Measurements from ENCODE around the gene GREM1. TPM values are rescaled to one million over a fixed set of nuclear protein-coding genes. Genes with fewer than 3 reads are reported as not detected.

The GREM1 gene
- total RNA-seq, 1 experiment from 2014 or later: 0.66 TPM

DNA sequence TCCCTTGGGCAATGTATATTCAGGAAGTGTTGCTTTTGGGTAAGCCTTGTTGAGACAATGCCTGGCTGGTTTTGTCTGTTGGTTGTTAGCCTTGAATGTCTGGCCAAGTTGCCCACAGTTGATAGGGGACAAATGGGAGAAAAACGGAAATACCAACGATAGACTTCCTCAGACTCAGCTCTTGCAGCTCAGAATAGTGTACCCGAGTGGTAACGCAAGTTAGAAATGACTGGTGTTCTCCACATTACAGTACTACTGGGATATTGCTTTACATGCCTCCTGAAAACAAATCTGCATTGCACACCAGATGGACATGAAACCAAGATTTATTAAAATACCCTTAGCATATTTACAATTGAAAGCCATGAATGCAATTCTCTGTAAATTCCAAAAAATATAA lies 47.4 kb downstream of the GREM1 start:
- Histone ChIP-seq H3K36me3 (ENCODE audit: control insufficient read depth in 1 of 2, insufficient read depth in 2 of 2, low read length in 2 of 2) (no peaks in the 10 kb centered on the region), H3K9me2 (ENCODE audit: insufficient read depth) (no peaks in the 10 kb centered on the region), H3K27ac (ENCODE audit: low read depth, low read length) (no peak overlapping the region), H3K4me2 (ENCODE audit: low read length) (no peak overlapping the region), H3K9me3 (ENCODE audit: control insufficient read depth in 1 of 2, insufficient read depth in 1 of 2, low read depth in 1 of 2, low read length in 2 of 2) (no peaks in the 10 kb centered on the region), H3K4me3 (replicated peaks in 1 of 2; ENCODE audit: low read depth in 1 of 2, low read length in 2 of 2) (no peak overlapping the region), H3K4me1 (ENCODE audit: control insufficient read depth in 1 of 2, insufficient read depth in 2 of 2, low read length in 2 of 2) (no peaks in the 10 kb centered on the region), H4K20me1 (ENCODE audit: insufficient read depth) (no peaks in the 10 kb centered on the region), H3K9ac (ENCODE audit: low read length) (no peak overlapping the region), H3K27me3 (ENCODE audit: insufficient read depth, low read length) (no peaks in the 10 kb centered on the region), H2AFZ (ENCODE audit: low read depth, low read length, poor library complexity, severe bottlenecking) (no peak overlapping the region), H3K79me2 (ENCODE audit: insufficient read depth, low read length) (no peaks in the 10 kb centered on the region)
- ChIA-PET RAD21 (ENCODE audit: low non-redundant PET in 1 of 2, low total read pairs in 2 of 2, uncharacterized antibody in 2 of 2, unreplicated experiment in 2 of 2) (no interaction called here), POLR2A (no interaction called here), CTCF (no interaction called here)
- no peak for DNase-seq (ENCODE audit: low read depth, low spot score)
- no peak for ATAC-seq
- no TSS peak for BruUV-seq (replicated peaks)
- TF ChIP-seq, protein P1, sequence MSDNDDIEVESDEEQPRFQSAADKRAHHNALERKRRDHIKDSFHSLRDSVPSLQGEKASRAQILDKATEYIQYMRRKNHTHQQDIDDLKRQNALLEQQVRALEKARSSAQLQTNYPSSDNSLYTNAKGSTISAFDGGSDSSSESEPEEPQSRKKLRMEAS (IDR thresholded peaks at IDR 0.05): no peak
- TF ChIP-seq SP1 (IDR thresholded peaks at IDR 0.05; ENCODE audit: low read depth) (no peak), EZH2phosphoT487 (IDR thresholded peaks at IDR 0.05; ENCODE audit: borderline replicate concordance) (no peak), RAD21 (IDR thresholded peaks at IDR 0.05; ENCODE audit: low read depth) (no peak), ZFX (IDR thresholded peaks at IDR 0.05) (no peak), ELF1 (IDR thresholded peaks at IDR 0.05; ENCODE audit: borderline replicate concordance, low read depth) (no peak), POLR2AphosphoS5 (IDR thresholded peaks at IDR 0.05; ENCODE audit: low read depth, low read length) (no peak), EZH2 (IDR thresholded peaks at IDR 0.05) (no peak)
- intact Hi-C loops (cut with micrococcal nuclease): loop anchor here (1.0 kb wide), 1 partner anchor 22 kb away; no protein-coding TSS in a partner anchor

DNA sequence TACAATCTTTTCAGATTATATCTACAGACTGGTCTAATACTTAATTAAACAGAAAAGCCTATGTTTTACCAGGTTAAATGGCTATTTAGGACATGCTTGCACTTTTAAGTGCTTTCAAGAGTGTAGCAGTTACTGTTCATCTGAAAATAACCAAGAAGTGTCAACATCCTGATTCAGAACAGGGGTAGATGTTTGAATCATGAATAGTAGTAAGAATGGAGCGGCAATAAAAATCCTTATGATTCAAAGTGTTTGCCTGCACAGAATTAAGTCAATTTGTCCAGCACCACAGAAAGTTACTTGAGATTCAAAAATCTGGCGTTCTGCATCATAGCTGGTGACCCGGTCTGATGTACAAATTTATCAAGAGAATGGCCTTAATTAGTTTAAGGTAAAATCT lies 48.3 kb downstream of the GREM1 start:
- POLR2A ChIA-PET: no interaction called here
- no peaks in the 10 kb centered on the region for H3K36me3 ChIP-seq (ENCODE audit: control insufficient read depth in 1 of 2, insufficient read depth in 2 of 2, low read length in 2 of 2)
- no peak overlapping the region for H2AFZ ChIP-seq (ENCODE audit: low read depth, low read length, poor library complexity, severe bottlenecking)
- H3K9me3 ChIP-seq (ENCODE audit: control insufficient read depth in 1 of 2, insufficient read depth in 1 of 2, low read depth in 1 of 2, low read length in 2 of 2): no peaks in the 10 kb centered on the region
- no peaks in the 10 kb centered on the region for H4K20me1 ChIP-seq (ENCODE audit: insufficient read depth)
- no peak overlapping the region for H3K27ac ChIP-seq (ENCODE audit: low read depth, low read length)
- RAD21 ChIA-PET (ENCODE audit: low non-redundant PET in 1 of 2, low total read pairs in 2 of 2, uncharacterized antibody in 2 of 2, unreplicated experiment in 2 of 2): no interaction called here
- intact Hi-C loops (cut with micrococcal nuclease): no loop called here
- H3K9me2 ChIP-seq (ENCODE audit: insufficient read depth): no peaks in the 10 kb centered on the region
- no peaks in the 10 kb centered on the region for H3K4me1 ChIP-seq (ENCODE audit: control insufficient read depth in 1 of 2, insufficient read depth in 2 of 2, low read length in 2 of 2)
- no peak overlapping the region for H3K4me3 ChIP-seq (replicated peaks in 1 of 2; ENCODE audit: low read depth in 1 of 2, low read length in 2 of 2)
- CTCF ChIA-PET: no interaction called here
- no peaks in the 10 kb centered on the region for H3K79me2 ChIP-seq (ENCODE audit: insufficient read depth, low read length)
- no peaks in the 10 kb centered on the region for H3K27me3 ChIP-seq (ENCODE audit: insufficient read depth, low read length)
- BruUV-seq (replicated peaks): no TSS peak
- DNase-seq (ENCODE audit: low read depth, low spot score) (no peak), ATAC-seq (no peak)
- H3K4me2 ChIP-seq (ENCODE audit: low read length): no peak overlapping the region
- no peak overlapping the region for H3K9ac ChIP-seq (ENCODE audit: low read length)
- no peak for TF ChIP-seq ZFX (IDR thresholded peaks at IDR 0.05)
- no peak for TF ChIP-seq EZH2phosphoT487 (IDR thresholded peaks at IDR 0.05; ENCODE audit: borderline replicate concordance)
- no peak for TF ChIP-seq POLR2A (IDR thresholded peaks at IDR 0.05; ENCODE audit: borderline replicate concordance, extremely low read depth, insufficient read depth, insufficient read length)
- TF ChIP-seq ZNF274 (IDR thresholded peaks at IDR 0.05; ENCODE audit: low read depth, low read length): no peak

All from HCT116 (cell line).